Measurements from ENCODE around the gene FNIP2. TPM values are rescaled to one million over a fixed set of nuclear protein-coding genes. Genes with fewer than 3 reads are reported as not detected.
"Not testable (repeated sequence)": the region's sequence is repeated elsewhere in the genome, so short reads cannot be mapped to it uniquely, and the experiment has no call there.

FNIP2 gene
- total RNA-seq, 3 donors from 2014 or later, result 61.8 to 94.1 (median 73.4) TPM

GRCh38 chr4:158786955-158787354 is 18.1 kb downstream of the FNIP2 start:
- Histone ChIP-seq H3K4me1 (ENCODE audit: low read depth) (peaks cover 46% of the 10 kb centered on the region), H3K9me3 (no peaks in the 10 kb centered on the region), H3K36me3 (ENCODE audit: low read depth) (no peaks in the 10 kb centered on the region), H3K4me3 (no peak overlapping the region)
- intact Hi-C loops (cut with DNase I, micrococcal nuclease), result no loop called here
- DNase-seq (no peak), ATAC-seq (no peak)
- no peak for TF ChIP-seq CTCF (IDR thresholded peaks at IDR 0.05)

GRCh38 chr4:158787709-158788475 is 19.1 kb downstream of the FNIP2 start:
- Histone ChIP-seq H3K4me3 (no peak overlapping the region), H3K36me3 (ENCODE audit: low read depth) (no peaks in the 10 kb centered on the region), H3K9me3 (no peaks in the 10 kb centered on the region), H3K4me1 (ENCODE audit: low read depth) (peaks cover 37% of the 10 kb centered on the region)
- ATAC-seq (no peak), DNase-seq (no peak)
- TF ChIP-seq CTCF (IDR thresholded peaks at IDR 0.05), result no peak
- intact Hi-C loops (cut with DNase I, micrococcal nuclease), result no loop called here

DNA sequence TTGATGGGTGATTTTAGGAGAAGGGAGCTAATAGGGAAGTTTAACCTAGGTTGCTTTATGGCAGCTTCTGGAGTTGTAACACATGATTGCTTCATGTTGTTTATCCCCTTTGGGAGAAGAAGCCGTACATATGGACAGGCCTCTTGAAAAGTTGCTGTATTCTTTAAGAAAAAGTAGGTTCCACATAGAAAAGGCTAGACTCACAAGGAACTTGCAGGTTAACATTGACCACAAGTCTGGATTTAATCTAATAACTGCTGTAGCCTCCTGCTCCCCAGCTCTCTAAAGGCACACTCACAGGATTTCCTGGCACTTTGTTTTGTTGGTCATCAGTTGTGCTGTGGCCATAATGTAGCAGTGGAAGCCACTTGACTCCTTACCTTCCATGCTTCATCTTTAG is 19.7 kb downstream of the FNIP2 start:
- intact Hi-C loops (cut with DNase I, micrococcal nuclease), result no loop called here
- Histone ChIP-seq H3K9me3 (no peaks in the 10 kb centered on the region), H3K36me3 (ENCODE audit: low read depth) (no peaks in the 10 kb centered on the region), H3K4me3 (no peak overlapping the region), H3K4me1 (ENCODE audit: low read depth) (peaks cover 31% of the 10 kb centered on the region)
- no peak for DNase-seq
- ATAC-seq, result no peak
- no peak for TF ChIP-seq CTCF (IDR thresholded peaks at IDR 0.05)

GRCh38 chr4:158789853-158790252 is 21.0 kb downstream of the FNIP2 start:
- ATAC-seq, result no peak
- peaks cover 24% of the 10 kb centered on the region for H3K4me1 ChIP-seq (ENCODE audit: low read depth)

GRCh38 chr4:158793021-158793420 is 24.2 kb downstream of the FNIP2 start:
- Histone ChIP-seq H3K4me1 (ENCODE audit: low read depth) (peaks cover 3% of the 10 kb centered on the region), H3K9me3 (no peaks in the 10 kb centered on the region), H3K36me3 (ENCODE audit: low read depth) (no peaks in the 10 kb centered on the region), H3K4me3 (no peak overlapping the region)
- TF ChIP-seq CTCF (IDR thresholded peaks at IDR 0.05), result no peak
- DNase-seq (no peak), ATAC-seq (peak; percentile 25)
- intact Hi-C loops (cut with DNase I, micrococcal nuclease), result no loop called here

More at GRCh38 chr4:158789853-158790252, 21.0 kb downstream of the FNIP2 start:
- Histone ChIP-seq H3K9me3 (no peaks in the 10 kb centered on the region), H3K4me3 (no peak overlapping the region), H3K36me3 (ENCODE audit: low read depth) (no peaks in the 10 kb centered on the region)
- DNase-seq, result no peak
- intact Hi-C loops (cut with DNase I, micrococcal nuclease), result no loop called here
- no peak for TF ChIP-seq CTCF (IDR thresholded peaks at IDR 0.05)

DNA sequence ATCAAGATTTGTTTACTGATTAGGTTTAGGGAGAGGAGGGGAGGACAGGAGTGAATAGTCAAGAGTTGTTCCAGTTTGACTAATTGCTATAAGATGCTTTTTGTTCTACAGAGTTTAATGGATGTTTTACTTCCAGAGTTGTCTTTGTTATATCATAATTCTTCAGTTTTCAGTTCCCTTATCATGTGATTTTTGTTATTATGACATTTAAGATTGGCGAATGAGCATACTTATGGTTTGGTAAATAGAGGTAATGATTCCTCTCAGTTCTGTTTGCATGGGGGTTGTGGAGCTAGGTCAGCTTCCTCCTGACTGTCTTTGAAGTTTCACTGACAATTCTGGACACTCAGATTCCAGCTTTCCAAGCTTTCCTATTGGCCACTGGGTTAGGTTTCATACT is 24.6 kb downstream of the FNIP2 start:
- H3K4me3 ChIP-seq; ATAC-seq; H3K9me3 ChIP-seq; H3K36me3 ChIP-seq (ENCODE audit: low read depth); DNase-seq; intact Hi-C loops (cut with DNase I, micrococcal nuclease); H3K4me1 ChIP-seq (ENCODE audit: low read depth): not testable (repeated sequence)
